NOMO-1 treated with dmso at 0.1 percent for 144 hours (cell line): Measurements from ENCODE around the gene CLDND2.

Source experiments
- DNase-seq: peaks from one replicate; lab custom pipeline; 2025; ENCODE audit not compliant: unreplicated experiment; lab: John Stamatoyannopoulos, UW

The CLDND2 gene

DNA sequence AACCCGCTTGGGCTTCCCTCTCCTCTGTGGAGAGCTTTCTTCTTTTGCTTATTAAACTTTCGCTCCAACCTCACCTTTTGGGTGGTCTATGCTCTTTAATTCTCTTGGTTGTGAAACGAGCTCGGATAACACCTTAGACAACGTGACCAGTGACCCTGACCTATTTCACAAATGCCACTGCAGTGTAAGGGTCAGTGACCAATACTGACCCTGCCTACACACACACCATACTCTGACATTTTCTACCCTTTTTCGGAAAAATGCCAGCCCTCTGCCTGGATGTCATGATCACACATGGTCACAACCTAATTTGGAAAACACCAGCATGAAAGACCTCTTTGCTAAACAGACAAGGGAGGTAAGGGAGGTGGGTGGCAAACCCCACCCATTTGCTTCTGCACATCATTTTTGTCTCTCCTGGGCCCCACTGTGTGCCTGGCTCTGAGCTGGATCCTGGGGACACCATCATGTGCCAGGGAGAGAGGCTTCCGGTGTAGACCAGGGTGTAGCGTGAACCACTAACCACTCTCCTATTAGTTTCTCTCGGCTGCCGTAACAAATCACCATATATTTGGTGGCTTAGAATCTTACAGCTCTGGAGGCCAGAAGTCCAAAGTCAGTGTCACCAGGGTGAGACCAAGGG is 12.5 kb downstream of the CLDND2 start:
- no peak for DNase-seq

- no peak for DNase-seq
These were observed 14.1 kb downstream of the CLDND2 start for GRCh38 chr19:51354742-51355148.

DNA sequence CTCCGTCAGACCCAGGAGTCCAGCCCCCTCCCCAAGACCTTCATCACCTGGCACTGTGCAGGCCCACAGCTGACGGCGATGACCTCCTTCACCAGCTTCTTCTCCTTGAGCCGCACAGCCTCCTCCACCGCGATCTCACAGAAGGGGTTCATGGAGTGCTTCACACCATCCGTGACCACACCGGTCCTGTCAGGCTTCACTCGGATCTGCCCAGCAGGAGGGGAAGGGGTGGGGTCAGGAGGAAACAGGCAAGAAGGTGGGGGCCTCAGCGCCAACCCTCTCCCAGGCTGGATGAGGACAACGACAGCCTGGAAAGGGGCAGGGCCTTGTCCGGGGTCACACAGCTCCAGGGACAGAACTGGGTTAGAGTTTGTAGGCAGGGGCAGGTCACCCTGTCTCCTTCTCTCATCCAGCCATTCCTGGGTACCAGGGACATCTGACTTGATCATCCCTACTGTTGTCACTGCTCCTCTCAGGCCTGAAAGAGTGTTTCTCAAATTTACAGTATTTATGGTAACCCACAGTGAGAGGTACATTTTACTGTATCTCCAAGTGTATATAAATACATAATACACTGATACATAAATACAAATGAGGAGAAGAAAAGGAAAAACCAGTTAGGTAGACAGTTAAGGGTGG is 14.6 kb downstream of the CLDND2 start:
- DNase-seq, result no peak

DNA sequence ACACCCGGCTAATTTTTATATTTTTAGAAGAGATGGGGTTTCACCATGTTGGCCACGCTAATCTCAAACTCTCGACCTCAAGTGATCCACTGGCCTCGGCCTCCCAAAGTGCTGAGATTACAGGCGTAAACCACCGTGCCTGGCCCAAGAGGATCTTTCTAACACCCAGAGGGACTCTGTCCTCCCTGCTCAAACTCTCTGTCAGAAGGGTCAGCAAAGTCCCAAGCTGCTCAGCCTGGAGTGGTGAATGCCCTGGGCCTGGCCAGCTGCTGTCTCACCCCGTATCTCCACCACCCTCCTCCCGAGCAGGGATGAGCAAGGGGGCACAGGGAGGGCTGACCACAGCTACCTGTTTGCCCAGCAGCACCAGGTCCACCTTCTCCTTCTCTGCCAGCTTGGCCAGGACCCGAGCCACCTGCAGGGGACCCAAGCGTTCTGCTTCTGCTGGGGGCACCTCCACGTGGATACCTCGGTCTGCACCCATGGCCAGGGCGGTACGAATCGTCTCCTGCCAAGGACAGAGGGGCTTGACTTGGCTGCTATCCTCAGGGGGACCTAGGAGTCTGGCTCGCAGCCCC is 15.9 kb downstream of the CLDND2 start:
- DNase-seq, result no peak

DNA sequence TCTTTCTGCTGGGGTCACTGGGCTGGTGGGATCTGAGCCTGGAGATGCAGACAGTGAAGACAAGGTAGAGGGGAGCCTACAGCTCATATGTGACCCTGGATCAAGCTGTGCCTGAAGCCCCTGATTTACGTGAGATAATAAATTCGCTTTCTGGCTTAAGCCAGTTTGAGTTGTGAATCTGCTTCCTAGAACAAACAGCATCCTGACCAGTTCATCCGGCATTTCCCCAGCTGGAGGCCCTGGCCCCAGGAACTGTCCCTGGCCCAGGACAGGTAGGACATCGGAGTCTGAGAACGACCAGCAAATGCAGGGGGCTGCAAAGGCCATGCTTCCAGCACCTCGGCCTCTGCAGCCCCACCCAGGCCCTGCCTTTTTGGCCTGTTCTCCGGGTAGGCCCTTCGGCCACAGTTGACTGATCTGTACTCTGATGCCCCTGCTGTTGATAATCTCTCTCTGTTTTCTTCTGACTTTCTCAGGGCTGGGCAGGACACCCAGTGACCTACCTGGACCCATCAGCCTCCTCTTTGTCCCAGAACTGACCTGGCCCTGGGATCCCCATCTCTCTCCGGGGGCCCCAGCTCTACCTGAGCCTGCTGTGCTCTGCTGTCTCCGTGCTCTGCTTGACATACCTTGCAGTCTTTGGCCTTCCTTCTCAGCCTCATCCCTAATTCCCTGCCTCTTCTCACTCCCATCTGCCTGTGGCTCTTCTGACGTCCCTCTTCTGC is 17.4 kb downstream of the CLDND2 start:
- no peak for DNase-seq

DNA sequence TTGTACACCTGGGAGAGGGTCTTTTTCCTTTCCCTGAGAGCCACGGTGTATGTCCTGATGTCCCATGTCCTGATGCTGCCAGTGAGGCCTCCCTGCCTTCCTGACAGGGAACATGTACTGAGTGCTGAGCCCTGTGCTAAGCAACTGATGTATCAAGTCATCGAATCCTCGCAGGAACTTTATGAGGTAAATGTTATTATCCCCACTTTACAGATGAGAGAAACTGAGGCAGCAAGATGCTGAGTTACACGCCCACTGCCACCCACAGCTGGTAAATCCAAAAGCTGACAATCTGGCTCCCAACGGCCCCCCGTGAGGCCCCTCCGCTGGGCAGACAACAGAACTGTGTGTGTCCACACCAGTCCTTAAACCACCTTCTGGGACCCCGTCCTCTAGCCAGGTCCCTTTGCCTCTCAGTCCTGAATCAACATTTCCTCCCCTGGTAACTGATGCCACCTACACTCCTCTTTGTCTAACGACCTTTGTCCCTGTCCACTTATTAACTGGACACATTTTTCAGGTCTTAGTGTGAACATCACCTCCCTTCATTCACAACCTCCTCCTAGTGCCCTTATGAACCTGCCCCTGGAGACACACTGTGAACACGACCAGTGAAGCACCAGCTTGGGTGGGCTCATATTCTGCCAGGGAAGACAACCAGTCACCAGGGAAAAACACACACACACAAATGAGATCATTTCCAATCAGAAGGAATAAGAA is 21.4 kb downstream of the CLDND2 start:
- no peak for DNase-seq

DNA sequence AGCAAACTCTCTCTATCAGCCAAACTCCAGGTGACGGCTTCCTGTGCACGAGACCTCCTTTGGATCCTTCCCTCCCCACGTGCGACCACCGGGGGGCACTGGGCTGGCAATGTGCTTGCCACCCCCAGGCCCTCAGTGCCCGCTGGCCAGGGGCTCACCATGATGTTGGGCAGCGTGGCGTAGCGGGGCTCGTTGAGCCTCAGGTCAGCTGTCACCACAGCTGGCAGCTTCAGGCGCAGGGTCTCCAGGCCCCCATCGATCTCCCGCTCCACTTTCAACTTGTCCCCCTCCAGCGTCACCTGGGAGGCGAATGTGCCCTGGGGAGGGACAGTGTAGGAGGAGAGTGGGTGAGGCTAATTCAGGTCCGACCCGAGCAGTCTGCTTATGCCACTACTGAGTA is 22.1 kb downstream of the CLDND2 start:
- no peak for DNase-seq

DNA sequence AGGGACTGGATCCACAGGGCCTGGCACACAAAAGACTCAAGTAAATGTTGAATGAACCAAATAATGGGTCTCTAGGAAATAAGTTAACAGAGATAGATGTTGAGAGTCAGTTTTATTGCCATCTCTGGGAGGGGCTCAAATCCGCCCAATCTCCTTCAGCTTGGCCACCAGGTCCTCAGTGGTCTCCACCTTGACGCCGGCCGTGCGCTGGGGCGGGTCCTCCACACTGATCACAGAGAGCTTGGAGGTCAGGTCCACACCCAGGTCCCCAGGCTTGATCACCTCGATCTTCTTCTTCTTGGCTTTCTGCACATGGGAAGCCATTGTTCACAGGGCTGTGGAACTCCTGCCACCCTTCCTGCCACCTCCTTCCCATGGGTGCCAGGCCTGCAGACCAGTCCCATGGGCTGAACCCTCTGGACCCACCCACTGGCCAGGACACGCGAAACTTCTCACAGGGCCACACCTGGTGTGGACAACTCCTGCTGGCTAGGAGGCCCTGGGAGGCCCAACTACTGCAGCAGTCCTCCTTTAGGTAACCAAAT is 23.7 kb downstream of the CLDND2 start:
- no peak for DNase-seq

- no peak for DNase-seq
These were observed 25.9 kb downstream of the CLDND2 start for GRCh38 chr19:51342631-51343569.

GRCh38 chr19:51341976-51342580 is 26.7 kb downstream of the CLDND2 start, which contains the start of gene VSIG10L:
Gene VSIG10L, minus strand, starts transcription at chr19:51342139. Its CDS starts 15 bp downstream, at chr19:51342124.
- DNase-seq, result no peak

DNA sequence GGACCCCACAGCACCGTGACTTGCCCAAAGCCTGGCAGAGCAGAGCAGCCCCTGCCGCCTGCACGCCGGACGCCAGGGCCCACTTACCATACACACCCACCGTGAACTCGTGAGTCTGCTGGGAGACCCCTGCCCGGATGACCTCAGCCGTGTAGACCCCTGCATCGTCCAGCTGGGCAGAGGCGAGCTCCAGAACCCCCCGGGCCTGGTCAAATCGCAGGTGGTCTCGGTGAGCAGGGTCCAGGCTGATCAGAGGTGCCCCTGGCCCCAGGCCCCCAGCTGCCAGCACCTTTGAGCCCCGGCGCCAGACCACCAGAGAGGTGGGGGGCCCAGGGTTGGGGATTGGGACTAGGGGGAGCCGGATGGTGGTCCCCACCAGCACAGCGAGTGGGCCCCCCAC is 27.7 kb downstream of the CLDND2 start:
- DNase-seq, result no peak

DNA sequence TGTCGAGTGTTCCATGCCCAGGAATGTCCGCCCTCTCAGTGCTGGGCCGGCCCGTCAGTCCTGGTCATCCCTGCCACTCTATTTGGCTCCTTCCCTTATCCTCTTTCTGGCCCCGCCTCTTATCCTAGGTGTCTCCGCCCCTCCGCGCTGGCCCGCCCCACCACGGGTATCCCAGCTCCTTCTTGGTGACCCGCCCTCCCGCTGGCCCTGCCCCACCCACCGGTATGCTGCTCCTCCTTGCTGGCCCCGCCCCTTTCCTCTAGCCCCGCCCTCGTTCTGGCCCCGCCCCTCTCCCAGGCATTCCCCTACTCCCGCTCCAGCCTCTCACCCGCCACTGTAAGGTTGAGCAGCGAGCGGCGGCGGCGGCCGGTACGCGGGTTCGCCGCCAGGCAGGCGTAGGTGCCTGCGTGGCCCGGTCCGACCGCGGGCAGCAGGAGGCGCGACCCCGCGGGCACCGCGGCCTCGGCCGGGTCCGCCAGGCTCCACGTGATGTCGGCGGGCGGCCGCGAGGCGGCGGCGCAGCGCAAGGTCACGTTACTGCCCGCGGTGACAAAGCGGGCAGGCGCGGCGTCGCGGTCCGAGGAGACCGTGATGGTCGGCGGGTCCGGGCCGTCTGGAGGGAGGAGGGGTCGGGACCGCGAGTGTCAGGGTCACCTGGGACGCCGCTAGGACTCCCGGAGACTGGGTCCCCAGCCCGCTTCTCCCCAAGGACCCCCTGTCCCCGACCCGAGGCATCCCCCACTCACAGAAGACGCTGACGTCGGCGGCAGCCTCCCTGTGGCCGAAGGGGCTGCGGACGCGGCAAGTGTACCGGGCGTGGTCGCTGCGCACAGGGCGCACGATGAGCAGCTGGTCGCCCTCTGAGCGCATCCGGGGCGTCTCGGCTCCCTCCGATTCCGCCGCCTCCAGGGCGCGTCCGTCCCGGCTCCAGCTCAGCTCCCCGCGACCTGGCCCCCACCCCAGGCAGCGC is 28.8 kb downstream of the CLDND2 start:
- DNase-seq, result peak; percentile 91

DNA sequence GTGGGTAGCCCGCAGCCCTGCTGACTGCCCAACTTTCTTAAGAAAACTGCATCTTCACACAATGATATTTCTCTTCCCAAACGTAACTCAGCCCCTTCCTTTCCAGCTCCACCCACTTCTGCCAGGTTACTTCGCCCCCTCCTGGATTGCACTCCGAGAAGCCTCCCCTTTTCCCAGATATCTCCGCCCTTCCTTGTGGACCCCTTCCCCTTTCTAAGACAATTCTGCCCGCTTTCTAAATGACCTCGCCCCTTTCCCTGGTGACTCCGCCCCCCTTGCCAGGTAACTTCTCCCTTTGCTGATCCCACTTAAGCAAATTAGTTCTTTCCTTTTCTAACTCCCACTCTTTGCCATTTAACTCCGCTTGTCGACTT is 29.5 kb downstream of the CLDND2 start:
- DNase-seq, result no peak

GRCh38 chr19:51338563-51339312 is 30.1 kb downstream of the CLDND2 start:
- DNase-seq, result peak; percentile 63

GRCh38 chr19:51337861-51338562 is 30.8 kb downstream of the CLDND2 start:
- DNase-seq, result no peak

DNA sequence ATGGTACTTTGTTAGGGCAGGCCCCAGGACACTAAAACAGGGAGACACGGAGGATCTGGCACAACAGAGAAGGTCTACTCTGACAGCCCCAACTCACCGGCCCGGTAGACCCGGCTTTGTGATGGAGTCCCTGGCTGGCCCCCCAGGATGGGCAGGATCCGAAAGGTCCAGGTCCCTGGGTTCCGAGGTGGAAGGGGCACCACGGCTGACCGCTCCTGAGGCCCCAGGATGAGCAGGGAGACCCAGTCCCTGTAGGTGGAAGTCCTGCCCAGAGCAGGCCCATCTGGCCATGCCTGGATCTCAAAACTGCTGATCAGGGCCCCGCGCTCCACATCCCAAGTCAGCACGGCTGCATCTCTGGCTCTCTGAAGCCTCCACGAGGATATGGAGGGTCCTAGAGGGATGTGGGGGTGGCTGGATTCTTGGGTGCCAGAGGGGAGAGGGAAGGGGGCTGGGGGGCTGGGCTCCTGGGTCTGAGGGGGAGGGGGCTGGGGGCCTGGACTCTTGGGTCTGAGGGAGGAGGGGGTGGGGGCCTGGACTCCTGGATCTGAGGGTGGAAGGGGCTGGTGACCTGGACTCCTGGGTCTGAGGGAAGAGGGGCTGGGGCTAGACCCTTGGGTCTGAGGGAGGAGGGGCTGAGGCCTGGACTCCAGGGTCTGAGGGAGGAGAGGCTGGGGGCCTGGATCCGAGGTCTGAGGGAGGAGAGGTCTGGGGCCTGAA is 31.5 kb downstream of the CLDND2 start:
- no peak for DNase-seq
